Hippocampal formation (tissue), 2 donors: ENCODE measurements around the gene DCDC2.
A peak's percentile ranks its signal among the peaks of the same experiment; 100 is the strongest.
"Not testable (repeated sequence)": the region's sequence is repeated elsewhere in the genome, so short reads cannot be mapped to it uniquely, and the experiment has no call there.

Experiments used
- DNase-seq, 2 donors: peaks; one replicate each; lab custom pipeline; 2025; lab: John Stamatoyannopoulos, UW

Gene DCDC2

DNA sequence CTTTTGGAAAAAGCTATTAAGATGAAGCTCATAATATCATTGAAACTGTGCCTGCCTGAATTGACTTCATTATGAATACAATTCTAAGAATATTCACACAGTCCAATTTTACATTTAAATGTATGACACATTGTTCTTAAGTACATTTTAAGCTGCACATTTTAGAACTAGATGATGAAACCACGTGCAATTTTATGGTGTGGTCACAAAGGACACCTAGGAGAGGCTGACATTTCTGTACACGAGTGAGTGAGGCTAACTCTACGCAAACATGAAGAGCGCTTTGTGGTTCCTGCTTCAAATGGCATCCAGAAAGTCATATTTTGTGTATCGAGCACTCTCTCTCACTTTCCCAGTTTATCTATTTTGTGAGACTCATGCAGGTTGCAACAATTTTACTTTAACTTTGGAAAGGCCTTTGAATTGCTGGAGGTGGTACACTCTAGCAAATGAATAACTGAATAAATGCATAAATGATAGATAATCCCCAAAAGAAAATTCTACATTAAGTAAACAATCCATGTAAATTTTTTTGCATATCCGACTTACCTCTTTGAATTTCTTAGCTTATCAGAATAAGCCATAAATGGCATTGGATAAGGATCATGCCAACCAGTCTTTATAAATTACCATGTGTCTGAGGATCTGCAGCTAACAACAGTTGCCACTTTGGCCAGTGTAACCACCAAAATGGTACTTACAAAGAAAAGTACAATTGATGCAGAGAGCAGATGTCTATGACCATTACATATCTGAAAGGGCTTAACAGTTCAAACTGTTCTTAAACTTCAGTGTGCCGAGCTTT lies 134.5 kb downstream of the DCDC2 start:
- no peak for DNase-seq

DNA sequence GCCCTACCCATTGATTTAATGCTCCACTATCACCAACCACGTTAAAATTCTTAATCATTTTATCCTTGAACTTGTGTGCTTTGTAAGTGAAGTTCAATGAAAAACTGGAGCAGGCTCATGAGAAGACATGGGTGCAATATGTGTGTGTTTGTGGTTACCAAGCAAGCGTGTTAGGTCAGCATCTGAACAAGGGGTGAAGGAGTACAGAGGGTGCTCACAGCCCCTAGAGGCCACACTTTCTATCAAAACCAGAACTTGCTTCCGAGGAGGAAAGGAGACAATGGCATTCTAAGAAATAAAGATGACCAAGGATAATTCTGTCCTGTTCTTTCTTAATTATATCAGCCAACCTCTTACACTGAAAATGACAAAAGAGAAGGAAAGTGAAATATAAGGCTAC lies 138.2 kb downstream of the DCDC2 start:
- DNase-seq: no peak

DNA sequence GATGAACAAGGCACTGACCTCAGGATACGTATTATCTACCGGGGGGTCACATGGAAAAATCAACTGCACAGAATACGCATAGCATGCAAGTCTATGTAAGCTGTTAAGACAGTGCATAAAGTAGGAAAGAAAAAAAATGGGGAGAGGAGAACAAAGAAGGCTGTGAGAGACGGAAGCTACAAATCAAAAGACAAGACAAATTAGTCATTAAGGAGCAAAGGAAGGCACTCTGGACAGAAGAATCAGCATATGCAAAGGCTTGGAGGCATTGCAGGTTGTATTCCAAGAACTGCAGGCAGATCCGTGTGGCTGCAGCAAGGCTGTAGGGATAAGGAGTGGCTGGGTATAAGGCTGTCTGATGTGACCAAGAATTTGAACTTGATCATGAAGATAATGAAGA lies 142.9 kb downstream of the DCDC2 start:
- DNase-seq: no peak

DNA sequence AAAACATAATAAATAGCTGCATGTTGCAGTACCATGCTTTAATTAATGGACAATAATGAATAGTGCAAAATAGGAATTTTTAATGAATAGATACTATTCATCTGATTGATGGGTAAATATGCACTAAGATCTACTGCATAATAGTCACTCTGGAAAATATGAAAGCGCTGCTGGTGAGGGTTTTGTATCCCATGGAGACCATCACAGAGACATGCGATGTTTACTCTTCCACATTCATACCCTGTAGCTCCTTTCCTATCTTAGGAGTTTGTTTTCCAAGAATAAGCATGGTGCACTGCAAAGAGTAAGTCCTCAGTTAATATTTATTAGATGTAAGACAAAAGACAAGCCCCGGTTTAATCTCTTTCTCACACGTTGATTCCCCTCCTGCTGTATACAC lies 150.4 kb downstream of the DCDC2 start:
- no peak for DNase-seq

DNA sequence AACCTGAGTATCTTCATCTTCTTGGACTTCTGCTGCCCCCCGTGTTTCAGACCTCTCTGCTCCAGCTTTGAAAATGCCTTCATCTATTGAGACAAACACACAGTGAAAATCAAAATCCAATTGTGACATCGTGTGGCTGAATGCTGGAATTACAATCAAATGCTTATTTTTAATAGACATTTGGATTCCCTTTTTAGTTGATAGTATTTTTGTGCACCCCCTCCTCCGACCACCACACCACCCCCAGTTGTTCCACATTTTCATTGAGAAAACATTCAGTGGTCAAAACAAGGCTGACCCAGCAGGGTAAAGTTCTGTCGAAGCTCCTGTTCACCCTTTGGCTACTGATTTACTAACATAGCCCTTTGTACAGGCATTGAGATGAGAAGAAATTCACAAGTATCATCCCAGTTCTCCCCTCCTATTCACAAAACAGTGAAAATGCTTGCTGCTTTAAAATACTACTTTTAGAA lies 152.8 kb downstream of the DCDC2 start:
- DNase-seq: peak in 1 of 2 donors; percentile 32

DNA sequence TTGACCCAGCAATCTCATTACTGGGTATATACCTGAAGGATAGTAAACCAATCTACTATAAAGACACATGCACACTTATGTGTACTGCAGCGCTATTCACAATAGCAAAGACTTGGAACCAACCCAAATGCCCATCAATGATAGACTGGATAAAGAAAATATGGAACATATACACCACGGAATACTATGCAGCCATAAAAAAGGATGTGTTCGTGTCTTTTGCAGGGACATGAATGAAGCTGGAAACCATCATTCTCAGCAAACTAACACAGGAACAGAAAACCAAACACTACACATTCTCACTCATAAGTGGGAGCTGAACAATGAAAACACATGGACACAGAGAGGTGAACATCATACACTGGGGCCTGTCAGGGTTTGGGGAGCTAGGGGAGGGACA lies 153.7 kb downstream of the DCDC2 start:
- not testable (repeated sequence) for DNase-seq

DNA sequence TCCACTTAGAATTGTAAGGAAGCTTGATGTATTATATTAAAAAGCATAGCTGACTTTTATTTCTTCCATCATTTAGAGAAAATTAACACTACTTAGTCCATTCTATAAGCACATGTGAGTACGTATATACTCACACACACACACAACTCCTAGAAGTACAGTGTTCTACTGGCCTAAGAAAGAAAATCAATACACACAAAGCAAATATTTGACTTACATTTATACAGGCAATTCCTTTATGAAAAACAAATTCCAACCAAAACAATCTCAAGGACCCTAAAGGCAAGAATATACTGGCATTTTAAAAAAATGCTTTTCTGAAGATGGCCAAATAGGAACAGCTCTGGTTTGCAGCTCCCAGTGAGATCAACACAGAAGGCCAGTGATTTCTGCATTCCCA lies 160.0 kb downstream of the DCDC2 start:
- DNase-seq: no peak

DNA sequence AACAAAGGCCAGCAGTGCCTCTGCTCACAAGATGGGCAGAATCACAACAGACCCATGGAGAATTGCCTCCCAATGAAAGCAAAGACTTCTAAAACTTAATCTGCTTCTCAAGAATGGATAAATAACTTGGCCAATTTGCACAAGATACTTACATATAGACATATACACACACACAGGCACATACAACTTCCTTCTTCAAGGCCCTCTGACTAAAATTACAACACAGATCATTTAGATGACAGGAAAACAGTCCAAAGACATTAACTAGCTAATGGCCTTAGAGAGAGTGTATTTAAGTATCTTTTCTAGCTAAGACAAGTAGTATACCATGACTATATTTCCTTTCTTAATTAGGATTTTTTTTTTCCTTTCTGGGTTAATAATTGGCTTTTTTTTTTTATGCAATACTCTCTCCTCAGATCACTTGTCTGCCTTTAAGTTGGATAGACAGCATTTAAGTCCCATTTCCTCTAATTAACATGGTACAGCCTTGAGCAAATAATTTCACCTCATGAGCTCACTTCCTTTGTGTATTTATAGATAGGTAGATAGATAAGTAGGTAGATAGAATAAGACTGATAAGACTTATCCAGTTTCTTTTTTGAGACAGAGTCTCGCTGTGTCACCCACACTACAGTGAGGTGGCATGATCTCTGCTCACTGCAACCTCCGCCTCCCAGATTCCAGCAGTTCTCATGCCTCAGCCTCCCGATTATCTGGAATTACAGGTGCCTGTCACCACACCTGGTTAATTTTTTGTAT lies 161.8 kb downstream of the DCDC2 start:
- DNase-seq: no peak

DNA sequence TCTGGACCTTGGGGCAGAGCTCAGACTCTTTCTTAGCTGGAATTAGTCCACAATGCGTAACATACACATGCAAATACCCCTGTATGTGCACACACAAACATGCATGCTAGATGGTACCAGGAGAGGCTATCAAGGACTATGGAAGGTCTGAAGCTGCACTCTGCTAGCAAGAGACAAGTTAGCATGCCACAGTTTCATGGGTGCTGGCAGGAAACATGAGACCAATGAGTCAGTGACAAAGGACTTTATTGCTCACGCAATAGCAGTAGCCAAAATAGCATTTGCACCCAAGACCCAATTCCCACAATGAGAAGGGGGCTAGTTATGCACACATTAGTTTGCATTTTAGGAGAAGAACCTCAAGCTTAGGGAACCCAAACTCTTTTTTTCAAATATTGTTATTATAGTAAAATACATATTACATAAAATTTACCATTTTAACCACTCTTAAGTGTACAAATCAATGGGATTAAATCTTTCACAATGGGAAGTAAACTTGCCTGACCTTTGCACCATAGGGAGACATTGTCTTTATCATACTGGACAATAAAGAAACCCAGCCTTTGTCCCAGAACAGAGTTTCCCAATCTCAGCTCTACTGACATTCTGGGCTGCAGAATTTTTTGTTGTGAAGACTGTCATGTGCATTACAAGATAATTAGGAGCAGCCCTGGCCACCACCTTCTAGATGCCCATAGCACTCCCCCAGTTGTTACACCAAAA lies 162.7 kb downstream of the DCDC2 start:
- no peak for DNase-seq

DNA sequence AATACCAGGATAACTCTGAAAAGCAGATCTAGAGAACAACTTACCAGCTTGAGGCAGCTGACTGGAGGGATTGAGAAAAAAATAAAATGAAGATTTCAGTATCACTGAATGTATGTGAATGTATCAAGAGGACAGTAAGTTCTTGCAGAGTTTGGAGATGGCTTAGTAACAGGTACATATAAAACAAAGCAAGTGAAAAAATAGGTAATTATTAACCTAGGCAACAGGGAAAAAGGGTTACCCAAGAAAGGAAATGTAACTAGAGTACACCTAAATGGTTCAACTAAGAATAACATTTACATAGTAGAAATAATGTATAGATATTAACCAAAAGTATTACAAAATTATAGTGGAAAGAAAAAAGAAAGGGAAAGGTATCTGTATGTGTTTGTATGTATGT lies 164.5 kb downstream of the DCDC2 start:
- no peak for DNase-seq

DNA sequence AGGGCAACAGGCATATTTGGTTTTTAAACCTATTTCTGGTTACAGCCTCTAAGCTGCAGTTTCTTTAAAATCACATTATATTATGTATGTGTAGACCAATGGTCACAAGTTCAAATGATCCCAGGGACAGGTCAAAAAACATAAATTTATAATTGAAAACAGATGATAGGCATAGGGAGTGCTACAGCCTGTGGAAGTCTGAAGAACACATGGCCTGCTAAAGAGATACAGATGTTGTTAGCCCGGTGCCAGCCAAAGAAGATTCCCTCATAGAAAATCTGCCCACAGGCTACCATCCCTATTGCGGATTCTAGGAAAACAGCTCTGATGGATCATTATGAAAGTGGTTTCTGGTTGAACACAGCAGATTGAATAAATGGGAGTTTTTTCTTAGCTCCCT lies 166.5 kb downstream of the DCDC2 start:
- DNase-seq: no peak

DNA sequence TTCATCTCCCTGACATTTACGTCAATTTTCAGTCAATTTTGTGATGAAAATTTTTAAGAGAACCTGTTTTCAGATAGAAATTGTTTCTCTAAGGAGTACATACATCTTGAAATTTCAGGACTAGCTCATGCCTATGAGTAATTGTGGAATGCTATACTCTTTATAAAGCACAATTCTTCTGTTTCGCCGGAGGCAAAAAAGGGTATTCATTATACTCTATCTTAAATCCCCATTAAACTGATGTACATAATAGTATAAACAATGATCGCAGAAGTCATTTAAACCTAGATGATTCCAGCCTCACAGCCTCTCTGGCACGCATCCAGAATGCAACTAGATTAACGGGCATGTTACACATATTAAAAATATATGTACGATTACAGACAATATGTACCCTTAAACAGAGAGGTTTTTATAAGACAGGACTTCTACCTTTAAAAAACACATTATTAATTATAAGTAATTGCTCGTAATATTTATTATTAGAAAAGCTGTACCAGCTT lies 169.2 kb downstream of the DCDC2 start:
- DNase-seq: no peak

DNA sequence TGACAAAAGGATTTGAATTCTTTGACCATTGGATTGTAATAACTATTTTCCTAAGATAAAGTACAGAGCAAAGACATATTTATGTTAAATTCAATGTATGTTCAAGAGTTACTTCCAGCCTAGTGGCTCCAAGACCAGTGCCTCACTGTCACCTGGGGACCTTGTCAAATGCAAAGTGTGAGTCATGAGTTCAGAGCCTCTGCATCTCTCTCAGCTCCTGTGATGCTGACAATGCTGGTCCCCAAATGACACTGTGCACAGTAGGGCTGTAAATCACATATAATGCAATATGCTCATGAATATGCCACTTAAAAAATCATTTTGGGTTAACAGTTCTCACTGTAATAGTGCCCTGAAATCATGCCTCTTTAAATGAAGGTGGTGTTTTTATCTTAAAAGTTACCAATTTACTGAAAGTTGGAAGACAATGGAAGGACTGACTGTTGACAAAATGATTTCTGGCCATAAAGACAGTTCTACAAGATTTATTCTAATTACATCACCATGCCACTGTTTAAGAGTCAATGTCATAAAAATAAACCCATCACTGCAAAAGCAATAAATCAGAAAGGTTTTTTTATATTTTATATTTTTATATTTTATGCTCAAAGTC lies 169.8 kb downstream of the DCDC2 start:
- no peak for DNase-seq

DNA sequence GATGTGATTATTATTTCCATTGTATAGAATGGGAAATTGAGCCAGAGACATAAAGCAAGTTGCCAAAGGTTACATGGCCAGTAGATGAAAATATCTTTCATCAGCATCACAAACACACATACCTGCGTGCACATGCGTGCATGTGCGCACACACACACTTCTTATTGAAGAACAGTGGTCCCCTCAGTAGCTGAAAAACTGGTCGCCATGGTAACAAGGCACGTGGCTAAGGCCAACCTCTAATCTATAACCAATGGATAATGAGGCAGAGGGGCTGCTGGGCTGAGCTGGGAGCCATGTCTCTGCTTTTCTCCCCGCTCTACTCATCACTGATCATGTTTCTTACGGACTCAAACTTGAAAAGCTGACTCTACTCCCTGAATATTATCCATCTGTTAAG lies 171.5 kb downstream of the DCDC2 start:
- no peak for DNase-seq

DNA sequence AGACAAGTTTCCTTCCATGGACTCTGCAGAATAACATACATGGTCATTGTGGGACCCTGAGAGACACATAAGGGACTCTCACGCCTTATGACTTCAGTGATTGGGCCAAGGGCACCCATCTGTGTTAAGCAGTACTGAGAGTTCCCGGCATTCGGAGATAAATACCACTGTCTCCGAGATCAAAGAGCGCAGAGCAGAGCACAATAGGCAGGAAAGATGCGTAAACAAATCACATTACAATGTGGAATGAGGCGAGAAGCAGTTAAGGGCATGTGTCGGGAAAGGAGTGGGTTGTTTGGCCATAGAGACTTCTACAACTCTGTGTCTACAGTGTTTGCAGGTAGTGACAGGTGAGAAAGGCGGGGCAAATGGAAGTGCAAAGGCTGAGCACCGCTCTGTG lies 174.3 kb downstream of the DCDC2 start:
- DNase-seq: no peak

DNA sequence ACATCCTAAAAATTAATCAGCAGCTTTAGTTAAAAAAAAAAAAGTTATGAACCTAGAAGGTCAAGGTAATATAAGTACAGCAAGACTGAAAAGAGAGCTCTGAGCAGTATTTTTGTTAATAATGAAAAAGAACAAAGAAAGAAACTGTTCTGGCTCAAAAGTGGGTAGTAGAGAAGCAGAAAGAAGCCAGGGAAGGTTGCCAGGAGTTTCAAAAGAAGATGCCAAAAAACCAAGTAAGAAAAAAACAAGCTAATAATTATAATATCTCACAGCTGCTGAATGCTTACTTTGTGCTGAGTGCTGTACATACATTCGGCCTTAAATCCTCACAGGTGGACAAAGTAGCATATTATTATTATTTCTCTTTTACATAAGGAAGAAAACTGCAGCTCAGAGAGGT lies 200.0 kb downstream of the DCDC2 start:
- no peak for DNase-seq

DNA sequence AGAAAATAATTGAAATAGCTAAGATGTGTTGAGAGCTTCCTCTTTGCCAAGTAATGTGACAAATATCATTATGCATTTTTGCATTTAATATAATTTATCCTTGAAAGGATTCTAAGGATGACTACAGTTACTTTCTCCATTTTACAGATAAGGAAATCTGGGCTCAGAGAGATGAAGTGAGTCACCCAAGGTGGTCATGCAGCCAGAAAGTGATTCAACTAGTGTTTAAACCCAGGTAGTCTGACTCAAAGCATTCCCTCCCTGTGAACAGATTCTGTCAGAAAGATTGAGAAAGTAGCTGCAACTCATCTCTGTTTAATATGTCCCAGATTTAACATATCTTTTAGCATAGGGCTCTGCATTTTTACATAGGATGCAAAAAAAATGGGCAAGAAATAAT lies 203.7 kb downstream of the DCDC2 start:
- DNase-seq: no peak

DNA sequence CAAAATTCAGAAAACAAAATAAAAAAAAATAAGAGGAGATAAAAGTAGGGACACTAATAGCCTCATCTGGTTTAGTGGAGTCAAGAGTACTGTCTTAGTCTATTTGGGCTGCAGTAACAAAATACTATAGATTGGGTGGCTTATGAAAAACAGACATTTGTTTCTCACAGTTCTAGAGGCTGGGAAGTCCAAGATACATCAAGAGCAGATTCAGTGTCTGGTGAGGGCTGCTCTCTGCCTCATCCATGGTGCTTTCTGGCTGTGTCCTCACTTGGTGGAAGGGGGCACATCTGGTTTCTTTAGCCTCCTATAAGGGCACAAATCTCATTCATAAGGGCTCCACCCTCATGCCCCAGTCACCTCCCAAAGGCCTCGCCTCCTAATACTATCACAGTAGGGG lies 205.8 kb downstream of the DCDC2 start:
- no peak for DNase-seq

DNA sequence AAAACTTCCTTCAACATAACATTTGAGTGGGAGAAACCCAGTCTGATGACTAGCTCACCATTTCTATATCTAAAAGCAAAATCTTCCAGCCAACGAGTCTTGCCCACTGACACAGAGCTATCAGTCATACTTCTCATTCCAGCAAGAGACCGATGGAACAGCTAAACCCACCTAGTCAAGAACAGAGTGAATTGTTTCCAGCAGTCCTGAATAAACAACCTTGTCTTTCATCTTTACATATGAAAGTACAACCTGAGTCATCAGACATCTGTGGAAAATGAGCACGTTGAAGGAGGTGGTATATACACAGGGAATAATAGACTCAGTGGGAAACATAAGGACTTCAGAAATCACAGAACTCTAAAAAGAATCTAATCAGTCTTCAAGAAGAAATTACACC lies 208.0 kb downstream of the DCDC2 start:
- no peak for DNase-seq

DNA sequence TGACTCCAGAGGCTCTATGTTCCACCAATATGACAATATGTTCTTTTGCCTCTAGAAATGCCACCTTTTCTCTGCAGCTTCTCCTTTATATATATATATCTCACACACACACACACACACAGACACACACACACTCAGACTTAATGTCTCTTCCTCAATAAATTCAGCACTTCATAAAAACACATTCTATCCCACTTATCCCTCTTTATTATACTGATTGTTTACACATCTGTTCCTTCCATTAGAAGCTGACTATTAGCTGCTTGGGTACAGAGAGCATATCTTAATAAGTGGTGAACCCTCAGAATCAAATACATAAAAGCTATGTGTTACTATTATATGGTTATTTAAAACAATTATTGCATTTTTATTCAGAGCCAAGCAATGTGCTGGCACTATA lies 208.6 kb downstream of the DCDC2 start:
- no peak for DNase-seq

DNA sequence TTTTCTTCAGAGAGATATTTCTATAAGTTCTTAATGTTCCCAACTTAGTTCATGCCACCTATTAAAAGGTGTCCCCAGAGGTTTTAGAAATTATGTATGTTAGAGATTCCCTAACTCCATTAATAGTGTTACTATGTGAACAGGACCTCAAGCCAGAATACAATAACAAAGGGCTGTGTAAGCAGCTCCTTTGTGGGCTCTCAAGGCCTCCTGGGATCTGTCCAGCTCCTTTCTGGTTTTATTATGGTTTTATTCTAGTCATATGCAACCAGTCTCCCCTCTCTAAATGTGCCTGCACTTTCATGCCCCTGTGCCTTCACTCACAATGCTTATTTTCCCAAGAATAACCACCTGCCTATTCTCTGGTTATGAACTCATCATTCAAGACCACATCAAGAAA lies 209.2 kb downstream of the DCDC2 start:
- DNase-seq: no peak

DNA sequence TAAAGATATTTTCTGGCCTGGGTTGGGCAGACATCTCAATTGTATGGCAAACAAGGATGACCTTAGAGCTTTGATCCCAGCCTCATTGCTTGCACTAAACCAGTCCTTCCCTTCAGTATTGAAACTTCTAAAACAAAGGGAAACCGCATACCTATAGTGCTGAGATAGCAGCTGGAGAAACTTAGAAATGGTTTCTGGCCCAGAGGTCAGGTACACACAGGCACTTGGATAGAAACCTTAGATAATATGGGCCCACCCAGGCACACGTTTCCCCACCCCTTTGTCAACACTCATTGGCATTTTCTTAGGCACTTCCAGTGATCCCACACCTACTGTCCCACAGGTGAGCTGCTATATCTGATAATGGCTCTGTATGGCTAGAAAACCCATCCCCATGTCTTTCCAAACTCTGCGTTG lies 209.7 kb downstream of the DCDC2 start:
- no peak for DNase-seq
